ENCODE measurements around the gene PRPSAP1. TPM values are rescaled to one million over a fixed set of nuclear protein-coding genes. Genes with fewer than 3 reads are reported as not detected.
A peak's percentile ranks its signal among the peaks of the same experiment; 100 is the strongest.

Gene PRPSAP1
- total RNA-seq, 1 experiment from 2014 or later: 47.8 TPM

DNA sequence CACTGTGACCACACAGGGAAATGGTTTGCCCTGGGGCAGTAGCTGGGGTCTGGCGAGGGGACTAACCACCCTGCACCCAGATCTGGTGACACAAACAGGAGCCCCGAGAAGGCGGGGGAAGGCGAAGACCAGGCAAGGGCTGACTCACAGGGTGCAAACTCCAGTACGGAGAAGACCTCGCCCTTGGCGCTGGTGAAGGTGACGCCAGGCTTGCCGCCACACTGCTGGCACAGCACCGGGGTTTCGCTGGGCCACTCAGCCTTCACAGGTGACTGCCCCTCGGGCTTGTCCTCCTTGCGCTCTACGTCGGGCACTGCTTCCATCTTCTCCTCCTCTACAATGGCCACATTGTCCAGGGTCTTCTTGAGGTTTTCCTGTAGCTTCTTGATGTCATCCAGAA, 42.3 kb upstream of the PRPSAP1 start:
- H3K36me3 ChIP-seq (ENCODE audit: low read depth, low read length): peaks cover 65% of the 10 kb centered on the region
- DNase-seq: peak; percentile 43
- BruUV-seq (replicated peaks): no TSS peak

DNA sequence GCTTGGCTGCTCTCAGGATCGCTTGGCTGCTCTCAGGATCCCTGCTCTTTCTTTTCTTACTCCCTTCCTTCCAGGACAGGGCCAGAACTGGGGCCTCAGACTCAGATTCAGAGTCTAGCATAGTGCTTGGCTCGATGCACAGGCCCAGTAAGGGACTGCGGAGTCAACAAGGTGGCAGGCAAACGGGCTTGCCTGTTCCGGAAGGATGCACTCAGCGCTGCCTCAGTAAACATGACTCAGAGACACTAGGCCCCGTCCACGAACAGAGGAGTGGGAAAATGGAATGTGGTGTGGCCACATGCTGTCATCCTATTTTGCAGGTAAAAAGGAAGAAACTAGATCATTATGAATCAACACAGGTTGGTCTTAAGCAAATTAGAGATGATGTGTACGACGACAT, 40.5 kb upstream of the PRPSAP1 start:
- ATAC-seq: peak; percentile 85
- no peak overlapping the region for H2AFZ ChIP-seq (ENCODE audit: low read length)
- peaks cover 51% of the 10 kb centered on the region for H3K36me3 ChIP-seq (ENCODE audit: low read depth, low read length)
- DNase-seq: peak; percentile 97
- peaks cover 3% of the 10 kb centered on the region; the same call in 1 of the 2 replicates for H4K20me1 ChIP-seq (ENCODE audit: low read length)
- H3K27me3 ChIP-seq (ENCODE audit: low read length): no peaks in the 10 kb centered on the region
- TF ChIP-seq CTCF (conservative IDR thresholded peaks at IDR 0.05; ENCODE audit: low read depth, low read length): no peak
- TF ChIP-seq EZH2 (IDR thresholded peaks at IDR 0.05; ENCODE audit: low read length, unreplicated experiment): no peak
- no peak for TF ChIP-seq EZH2phosphoT487 (IDR thresholded peaks at IDR 0.05; ENCODE audit: borderline replicate concordance, low read length)
- no peaks in the 10 kb centered on the region for H3K9me3 ChIP-seq (ENCODE audit: low read length)
- peaks cover 39% of the 10 kb centered on the region for H3K4me1 ChIP-seq (ENCODE audit: insufficient read depth, low read length)
- H3K9me2 ChIP-seq (replicated peaks; ENCODE audit: low read length): no peaks in the 10 kb centered on the region
- H3F3A ChIP-seq (ENCODE audit: low read length, unreplicated experiment): peaks cover 22% of the 10 kb centered on the region
- intact Hi-C loops (cut with micrococcal nuclease): loop anchor here (1.0 kb wide), 1 partner anchor 9 kb away; no protein-coding TSS in a partner anchor
- peak overlapping the region; percentile 36 for H3K4me2 ChIP-seq (ENCODE audit: low read length)
- peak overlapping the region; percentile 79 for H3K27ac ChIP-seq (ENCODE audit: low read length)
- no peaks in the 10 kb centered on the region for H3K79me2 ChIP-seq (ENCODE audit: low read length)
- POLR2A ChIA-PET (ENCODE audit: unreplicated experiment): interaction anchor here (0.5 kb wide), 1 partner anchor 529 kb away, joined by 6 read pairs; no protein-coding TSS in a partner anchor
- CTCF ChIA-PET: no interaction called here
- no peak overlapping the region for H3K4me3 ChIP-seq (ENCODE audit: low read length)
- no TSS peak for BruUV-seq (replicated peaks)
- H3K9ac ChIP-seq (ENCODE audit: low read length): peak overlapping the region; percentile 42

More for the DNA sequence above, 42.3 kb upstream of the PRPSAP1 start:
- H3K9me3 ChIP-seq (ENCODE audit: low read length): no peaks in the 10 kb centered on the region
- H3K27me3 ChIP-seq (ENCODE audit: low read length): no peaks in the 10 kb centered on the region
- peaks cover 44% of the 10 kb centered on the region for H3K4me1 ChIP-seq (ENCODE audit: insufficient read depth, low read length)
- peaks cover 25% of the 10 kb centered on the region for H3F3A ChIP-seq (ENCODE audit: low read length, unreplicated experiment)
- H3K27ac ChIP-seq (ENCODE audit: low read length): peak overlapping the region; percentile 79
- H4K20me1 ChIP-seq (ENCODE audit: low read length): peaks cover 3% of the 10 kb centered on the region; the same call in 1 of the 2 replicates
- H3K4me3 ChIP-seq (ENCODE audit: low read length): no peak overlapping the region
- POLR2A ChIA-PET (ENCODE audit: unreplicated experiment): interaction anchor here (0.6 kb wide), 1 partner anchor 63 kb away, joined by 3 read pairs; no protein-coding TSS in a partner anchor
- H2AFZ ChIP-seq (ENCODE audit: low read length): no peak overlapping the region
- H3K9me2 ChIP-seq (replicated peaks; ENCODE audit: low read length): no peaks in the 10 kb centered on the region
- H3K4me2 ChIP-seq (ENCODE audit: low read length): no peak overlapping the region; the same call in 1 of the 2 replicates
- ATAC-seq: no peak
- TF ChIP-seq CTCF (conservative IDR thresholded peaks at IDR 0.05; ENCODE audit: low read depth, low read length) (no peak), EZH2 (IDR thresholded peaks at IDR 0.05; ENCODE audit: low read length, unreplicated experiment) (no peak)
- CTCF ChIA-PET: interaction anchor here (1.2 kb wide), 2 partner anchors 26 to 30 kb away, joined by 4 to 7 read pairs; no protein-coding TSS in a partner anchor
- no peak overlapping the region for H3K9ac ChIP-seq (ENCODE audit: low read length)
- intact Hi-C loops (cut with micrococcal nuclease): no loop called here
- no peaks in the 10 kb centered on the region for H3K79me2 ChIP-seq (ENCODE audit: low read length)

GRCh38 chr17:76391200-76391715, 37.5 kb upstream of the PRPSAP1 start:
- TF ChIP-seq CTCF (conservative IDR thresholded peaks at IDR 0.05; ENCODE audit: low read depth, low read length) (no peak), EZH2phosphoT487 (IDR thresholded peaks at IDR 0.05; ENCODE audit: borderline replicate concordance, low read length) (no peak), EZH2 (IDR thresholded peaks at IDR 0.05; ENCODE audit: low read length, unreplicated experiment) (no peak)
- intact Hi-C loops (cut with micrococcal nuclease): no loop called here
- Histone ChIP-seq H4K20me1 (ENCODE audit: low read length) (no peaks in the 10 kb centered on the region), H3K4me1 (ENCODE audit: insufficient read depth, low read length) (peaks cover 31% of the 10 kb centered on the region), H3K9me3 (ENCODE audit: low read length) (no peaks in the 10 kb centered on the region), H3K27me3 (ENCODE audit: low read length) (no peaks in the 10 kb centered on the region), H3K36me3 (ENCODE audit: low read depth, low read length) (peaks cover 28% of the 10 kb centered on the region), H3F3A (ENCODE audit: low read length, unreplicated experiment) (peaks cover 14% of the 10 kb centered on the region), H3K9ac (ENCODE audit: low read length) (no peak overlapping the region), H3K4me3 (ENCODE audit: low read length) (no peak overlapping the region), H3K9me2 (replicated peaks; ENCODE audit: low read length) (no peaks in the 10 kb centered on the region), H3K4me2 (ENCODE audit: low read length) (no peak overlapping the region), H2AFZ (ENCODE audit: low read length) (no peak overlapping the region), H3K27ac (ENCODE audit: low read length) (no peak overlapping the region), H3K79me2 (ENCODE audit: low read length) (peaks cover 6% of the 10 kb centered on the region)
- BruUV-seq (replicated peaks): TSS peak; percentile 7
- POLR2A ChIA-PET (ENCODE audit: unreplicated experiment): no interaction called here
- ATAC-seq (no peak), DNase-seq (no peak)
- CTCF ChIA-PET: interaction anchor here (0.7 kb wide), 1 partner anchor 26 kb away, joined by 3 read pairs; no protein-coding TSS in a partner anchor

All from PC-3 (cell line).